HG02973 (cell line): ENCODE measurements around the gene GATAD2A.
"Not testable (repeated sequence)": the region's sequence is repeated elsewhere in the genome, so short reads cannot be mapped to it uniquely, and the experiment has no call there.

Experiments used
- ATAC-seq: cut with Tn5 transposase; IDR thresholded peaks from one replicate; pipeline ENCODE4 v1.9.1; 2021; ENCODE audit warnings: moderate library complexity; ENCODE audit not compliant: unreplicated experiment

GATAD2A gene

DNA sequence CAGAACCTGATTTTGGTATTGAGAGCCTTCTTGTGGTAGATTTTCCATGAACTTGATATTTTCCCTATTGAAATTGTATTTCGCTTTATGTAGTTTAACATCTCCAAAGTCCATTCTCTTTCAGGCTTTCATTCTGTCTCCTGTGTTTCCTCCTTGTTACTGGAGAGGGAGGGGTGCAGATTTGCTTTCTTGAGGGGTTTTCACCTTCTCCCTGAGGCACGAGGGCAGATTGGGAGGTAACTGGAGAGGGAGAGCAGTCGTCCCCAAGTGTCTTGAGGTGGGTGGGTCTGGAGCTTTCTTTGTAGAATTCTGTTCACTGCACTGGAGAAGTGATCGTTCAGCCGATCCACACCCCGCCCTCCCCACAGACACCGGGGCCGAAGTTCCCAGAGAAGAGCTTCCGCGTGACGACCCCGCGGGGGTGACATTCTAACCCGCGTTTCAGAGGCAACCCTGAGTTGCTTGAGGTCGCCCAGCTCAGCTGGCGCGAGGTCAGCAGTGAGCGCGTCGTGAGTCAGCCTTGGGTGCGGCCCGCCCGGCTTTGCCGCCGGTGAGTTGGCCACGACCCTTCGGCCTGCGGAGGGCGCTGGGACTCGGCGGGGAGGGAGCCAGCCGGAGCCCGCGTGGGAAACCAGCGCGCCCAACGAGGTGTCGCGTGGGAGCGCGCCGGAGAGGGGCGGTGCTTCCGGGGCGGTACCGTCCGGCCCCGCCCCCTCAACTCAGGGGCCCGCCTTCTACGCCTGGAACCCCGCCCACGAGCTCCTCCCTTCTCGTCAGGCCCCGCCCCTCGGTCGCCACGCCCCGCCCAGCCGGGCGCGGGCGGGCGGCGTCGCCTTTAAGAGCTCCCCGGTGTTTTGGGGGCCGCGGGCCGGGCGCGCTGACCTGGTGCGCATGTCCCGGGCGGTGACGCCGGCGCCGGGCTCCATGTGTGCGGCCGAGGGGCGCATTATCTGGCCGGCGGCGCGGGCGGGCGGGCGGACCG, at the start of gene GATAD2A:
GATAD2A (plus strand) TSS at position 797 of the 982 bp plus-strand sequence. CDS start 59,671 bp downstream, outside the sequence.
- ATAC-seq = peak; percentile 62

- no peak for ATAC-seq
Measured at GRCh38 chr19:19356500-19356899, 49.0 kb upstream of the GATAD2A start.

DNA sequence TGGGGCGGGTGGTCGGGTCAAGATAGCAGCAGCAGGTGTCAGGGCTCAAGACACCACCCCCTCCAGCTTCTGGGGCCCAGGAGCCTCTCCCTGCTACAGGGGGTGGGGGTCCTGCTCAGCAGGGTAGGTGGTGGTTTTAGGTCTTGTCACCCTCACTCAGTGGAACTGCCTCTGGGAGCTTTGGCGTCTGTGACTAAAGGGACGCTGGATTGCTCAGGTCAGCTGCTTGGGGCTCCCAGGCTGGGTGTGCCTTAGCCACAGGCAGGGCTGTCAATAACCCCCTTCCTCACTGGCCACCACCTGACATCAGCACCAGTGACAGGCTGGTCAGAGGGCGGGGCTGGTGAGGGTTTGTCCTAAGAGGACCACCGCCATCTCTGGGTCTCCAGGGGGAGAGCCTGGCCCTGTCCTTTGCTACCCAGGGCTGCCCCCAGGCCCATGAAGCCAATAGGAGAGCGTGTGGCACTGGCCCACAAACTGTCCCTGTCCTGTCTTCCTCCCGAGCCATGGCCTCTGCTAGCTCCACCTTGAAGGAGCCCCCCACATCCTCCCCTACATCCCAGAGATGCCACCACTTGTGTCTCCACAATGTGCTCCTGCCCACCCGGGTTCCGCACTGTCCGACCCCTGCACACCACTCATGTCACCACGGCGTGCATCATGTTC, 48.4 kb upstream of the GATAD2A start:
- no peak for ATAC-seq

- ATAC-seq = peak; percentile 66
Measured at GRCh38 chr19:19361075-19361594, 44.3 kb upstream of the GATAD2A start.

DNA sequence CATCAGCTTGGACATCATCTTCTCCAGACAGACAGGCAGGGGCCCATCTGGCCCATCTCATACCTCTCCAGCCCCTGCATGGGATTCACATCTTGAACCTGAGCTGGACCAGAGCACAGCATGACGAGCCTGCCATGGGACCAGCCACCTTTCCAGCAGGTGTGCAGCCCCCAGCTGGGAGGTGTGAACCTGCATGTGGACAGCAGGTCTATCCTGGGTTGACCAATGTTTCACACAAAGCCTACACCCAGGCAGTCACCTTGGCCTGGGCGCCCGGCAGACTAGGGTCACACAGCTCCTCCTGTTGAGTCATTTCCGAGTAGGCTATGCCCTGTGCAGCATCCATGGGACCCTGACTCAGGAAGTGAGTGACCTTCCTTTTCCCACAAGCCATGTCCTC, 43.4 kb upstream of the GATAD2A start:
- ATAC-seq = no peak

GRCh38 chr19:19366434-19367396, 38.8 kb upstream of the GATAD2A start:
- peak; percentile 55 for ATAC-seq

GRCh38 chr19:19368087-19368486, 37.4 kb upstream of the GATAD2A start:
- ATAC-seq = no peak

DNA sequence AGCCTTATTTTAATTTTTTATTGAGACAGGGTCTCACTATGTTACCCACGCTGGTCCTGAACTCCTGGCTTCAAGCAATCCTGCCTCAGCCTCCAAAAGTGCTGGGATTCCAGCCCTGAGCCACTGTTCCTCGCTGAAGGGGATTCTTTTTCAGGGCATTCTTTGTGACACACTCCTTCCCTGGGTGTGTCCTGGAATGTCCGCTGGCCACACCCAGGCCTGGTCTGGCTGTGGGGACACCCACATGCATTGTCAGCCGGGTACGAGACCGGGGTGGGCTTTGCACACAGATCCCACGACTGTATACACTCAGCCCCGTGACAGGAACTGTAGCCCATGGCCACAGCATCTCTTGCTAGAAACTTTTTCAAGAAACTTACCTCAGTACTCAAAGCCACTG, 34.4 kb upstream of the GATAD2A start:
- no peak for ATAC-seq

GRCh38 chr19:19372656-19373416, 32.6 kb upstream of the GATAD2A start:
- ATAC-seq = peak; percentile 86

GRCh38 chr19:19379527-19379926, 25.9 kb upstream of the GATAD2A start:
- no peak for ATAC-seq

- ATAC-seq = not testable (repeated sequence)
Measured at GRCh38 chr19:19380316-19380715, 25.2 kb upstream of the GATAD2A start.

- ATAC-seq = no peak
Measured at GRCh38 chr19:19381007-19381926, 24.2 kb upstream of the GATAD2A start.

- no peak for ATAC-seq
Measured at GRCh38 chr19:19382118-19382517, 23.4 kb upstream of the GATAD2A start.

- ATAC-seq = no peak
Measured at GRCh38 chr19:19384486-19384885, 21.0 kb upstream of the GATAD2A start.

DNA sequence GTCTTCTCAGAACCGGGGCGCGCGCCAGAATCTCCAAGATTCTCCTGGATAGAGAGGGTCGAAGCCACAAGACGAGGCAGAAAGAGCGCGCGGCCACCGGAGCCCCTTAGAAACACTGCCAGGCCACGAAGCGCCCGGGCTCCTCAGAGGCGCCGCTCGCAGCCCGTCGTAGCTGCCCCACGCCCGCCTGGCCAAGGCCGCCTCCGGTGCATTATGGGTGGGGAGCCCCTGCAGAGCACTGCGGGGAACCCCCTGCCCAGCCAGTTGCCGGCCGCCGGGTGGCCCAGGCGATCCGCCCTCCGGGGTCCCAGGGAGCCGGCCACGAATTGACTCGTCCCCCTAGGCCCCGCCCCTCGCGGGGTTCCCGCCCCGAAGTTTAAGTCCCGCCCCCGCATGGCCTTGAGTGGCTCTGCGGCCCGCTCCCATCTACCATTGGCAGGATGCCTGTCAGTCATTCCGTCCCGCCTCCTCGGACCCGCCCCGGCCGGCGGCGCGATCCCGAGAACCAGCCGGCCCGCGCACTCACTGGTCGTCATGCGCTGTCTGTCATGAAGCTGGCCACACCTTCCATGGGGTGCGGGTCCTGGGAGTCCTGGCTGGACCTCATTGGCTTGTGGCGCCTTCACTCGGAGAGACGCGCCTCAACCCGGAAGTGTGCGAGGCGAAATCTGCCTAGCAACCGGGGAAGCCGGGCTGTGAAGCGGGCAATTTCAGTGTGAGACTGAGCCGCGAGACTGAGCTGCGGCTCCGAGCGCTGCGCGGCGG, 20.2 kb upstream of the GATAD2A start:
- ATAC-seq = peak; percentile 87

GRCh38 chr19:19385896-19386869, 19.3 kb upstream of the GATAD2A start:
- ATAC-seq = peak; percentile 21

DNA sequence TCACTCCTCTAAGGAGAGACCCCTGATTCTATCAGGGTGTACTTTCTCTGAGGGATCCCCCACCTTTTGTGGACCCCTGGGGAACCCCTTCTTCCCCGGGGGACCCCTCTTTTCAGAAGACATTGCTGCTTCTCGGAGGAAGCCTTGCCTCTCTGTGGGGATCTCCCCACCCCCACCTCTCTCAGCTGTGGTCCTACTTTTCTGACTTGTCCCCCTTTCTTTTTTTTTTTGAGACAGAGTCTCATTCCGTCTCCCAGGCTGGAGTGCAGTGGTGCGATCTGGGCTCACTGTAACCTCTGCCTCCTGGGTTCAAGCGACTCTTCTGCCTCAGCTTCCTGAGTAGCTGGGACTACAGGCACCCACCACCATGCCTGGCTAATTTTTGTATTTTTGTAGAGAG, 18.4 kb upstream of the GATAD2A start:
- ATAC-seq = no peak
